CD4-positive, alpha-beta T cell treated with Interleukin-4 for 4 hours (primary cell): ENCODE data around the gene KCNJ12.
"Not testable (repeated sequence)": the region's sequence is repeated elsewhere in the genome, so short reads cannot be mapped to it uniquely, and the experiment has no call there.

ENCODE experiments used
- DNase-seq: peaks from one replicate; pipeline ENCODE4 v3.0.0-alpha.2; 2020

The KCNJ12 gene

GRCh38 chr17:21349358-21350050, 26.7 kb upstream of the KCNJ12 start:
- not testable (repeated sequence) for DNase-seq

GRCh38 chr17:21350495-21350894, 25.7 kb upstream of the KCNJ12 start:
- not testable (repeated sequence) for DNase-seq

- DNase-seq, result no peak
Measured at GRCh38 chr17:21351366-21352065, 24.6 kb upstream of the KCNJ12 start.

DNA sequence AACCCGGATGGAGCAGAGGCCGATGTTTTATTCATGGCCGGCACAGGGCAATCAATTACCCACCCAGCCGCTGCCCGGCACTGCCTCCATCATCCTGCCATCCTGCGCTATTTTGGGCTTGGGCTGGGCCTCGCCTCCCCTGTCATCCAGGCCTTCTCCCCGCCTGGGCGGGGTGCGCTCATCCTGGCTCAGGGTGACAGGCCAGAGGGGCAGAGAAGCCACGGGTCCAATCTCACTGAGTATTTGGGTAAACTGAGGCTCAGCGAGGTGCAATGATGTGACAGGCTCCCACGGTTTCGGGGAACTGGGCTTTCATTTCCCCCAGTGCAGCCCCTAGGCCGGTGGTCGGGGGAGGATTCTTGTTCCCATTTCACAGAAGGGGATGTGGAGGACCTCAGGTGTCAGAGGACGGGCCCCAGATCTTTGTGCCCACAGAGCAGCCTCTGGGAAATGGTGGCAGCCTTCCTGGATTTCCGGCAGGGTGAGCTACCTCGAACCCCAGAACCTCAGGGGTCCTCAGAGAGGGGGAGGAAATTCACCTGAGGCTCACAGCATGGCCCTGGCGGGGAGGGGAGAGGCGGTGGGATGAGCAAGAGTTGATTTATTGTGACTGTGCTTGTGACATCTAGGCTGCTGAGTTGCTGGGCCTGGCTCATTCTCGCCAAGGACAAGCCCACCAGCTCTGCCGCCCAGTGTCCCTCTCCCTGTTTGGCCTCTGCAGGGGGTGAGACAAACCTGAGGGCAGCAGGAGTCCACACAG, 23.8 kb upstream of the KCNJ12 start:
- no peak for DNase-seq

- DNase-seq, result no peak
Measured at GRCh38 chr17:21352981-21353265, 23.2 kb upstream of the KCNJ12 start.

DNA sequence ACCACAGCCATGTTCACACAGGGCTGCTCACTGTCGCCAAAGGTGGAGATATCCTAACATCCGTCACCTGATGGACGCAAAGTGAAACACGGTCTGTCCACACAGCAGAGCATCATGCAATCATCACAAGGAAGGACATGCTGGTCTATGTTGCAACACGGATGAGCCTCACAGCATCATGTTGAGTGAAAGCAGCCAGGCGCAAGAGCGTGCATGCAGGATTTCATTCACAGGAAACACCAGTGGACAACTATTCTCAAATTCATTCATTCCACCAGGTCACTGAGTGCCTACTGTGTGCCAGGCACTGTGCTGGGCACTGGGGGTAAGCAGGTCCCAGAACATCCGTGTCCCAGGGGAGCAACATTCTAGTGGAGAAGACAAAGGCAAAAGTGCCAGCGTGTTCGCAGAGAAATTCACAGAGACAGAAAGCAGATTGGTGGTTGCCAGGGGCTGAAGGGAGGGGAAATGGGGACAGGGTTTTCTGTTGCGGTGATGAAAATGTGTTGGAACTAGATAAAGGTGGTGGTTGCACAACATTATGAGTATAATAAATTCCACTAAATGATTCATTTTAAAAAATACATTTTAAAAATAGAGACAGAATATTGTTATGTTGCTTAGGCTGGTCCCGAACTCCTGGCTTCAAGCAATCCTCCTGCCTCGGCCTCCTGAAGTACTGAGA, 22.7 kb upstream of the KCNJ12 start:
- DNase-seq, result no peak

DNA sequence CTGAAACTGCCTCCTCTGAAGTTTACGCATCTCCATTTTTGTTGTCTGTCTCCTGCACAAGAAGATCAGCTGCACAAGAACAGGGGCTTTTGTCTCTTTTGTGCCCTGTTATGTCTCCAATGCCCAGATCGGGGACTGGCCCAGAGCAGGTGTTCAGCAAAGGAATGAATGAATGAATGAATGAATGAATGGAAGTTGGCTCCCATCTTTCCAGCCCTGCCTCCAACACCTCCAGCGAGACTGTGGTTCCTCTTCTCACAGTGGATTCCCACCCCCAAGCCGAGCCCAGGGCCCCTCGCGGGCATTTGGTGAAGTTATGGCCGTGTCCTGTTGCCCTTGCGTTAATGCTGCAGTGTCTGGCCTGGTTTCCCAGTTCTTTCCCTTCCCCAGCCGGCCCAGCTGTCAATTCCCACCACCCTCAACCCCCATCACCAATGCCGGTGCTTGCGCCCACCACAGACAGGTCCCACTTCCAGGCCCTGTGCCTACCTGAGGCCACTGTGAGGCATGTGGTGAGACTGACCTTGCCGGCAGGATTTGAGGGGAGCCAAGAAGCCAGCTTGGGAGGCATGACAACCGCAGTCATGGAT, 21.3 kb upstream of the KCNJ12 start:
- no peak for DNase-seq

- no peak for DNase-seq
Measured at GRCh38 chr17:21355586-21355985, 20.6 kb upstream of the KCNJ12 start.

DNA sequence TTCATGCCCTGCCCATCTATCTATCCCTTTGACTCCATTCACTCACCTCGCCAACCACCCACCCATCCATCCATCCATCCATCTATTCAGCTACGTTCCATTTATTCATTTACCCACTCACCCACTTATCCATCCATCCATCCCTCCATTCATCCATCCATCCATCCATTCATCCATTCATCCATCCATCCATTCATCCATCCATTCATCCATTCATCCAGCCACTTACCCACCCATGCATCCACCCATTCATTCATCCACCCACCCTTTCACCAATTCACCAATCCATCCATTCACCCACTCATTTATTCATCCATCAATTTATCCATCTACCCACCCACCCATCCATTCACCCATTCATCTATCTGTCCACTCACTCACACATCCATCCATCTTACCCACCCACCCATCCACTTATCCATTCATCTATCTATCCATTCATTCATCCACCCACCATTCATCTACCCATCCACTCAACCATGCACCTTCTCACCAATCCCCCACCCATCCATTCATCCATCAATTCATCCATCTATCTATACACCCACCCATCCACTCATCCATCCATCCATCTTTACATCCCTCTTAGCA, 19.5 kb upstream of the KCNJ12 start:
- no peak for DNase-seq

DNA sequence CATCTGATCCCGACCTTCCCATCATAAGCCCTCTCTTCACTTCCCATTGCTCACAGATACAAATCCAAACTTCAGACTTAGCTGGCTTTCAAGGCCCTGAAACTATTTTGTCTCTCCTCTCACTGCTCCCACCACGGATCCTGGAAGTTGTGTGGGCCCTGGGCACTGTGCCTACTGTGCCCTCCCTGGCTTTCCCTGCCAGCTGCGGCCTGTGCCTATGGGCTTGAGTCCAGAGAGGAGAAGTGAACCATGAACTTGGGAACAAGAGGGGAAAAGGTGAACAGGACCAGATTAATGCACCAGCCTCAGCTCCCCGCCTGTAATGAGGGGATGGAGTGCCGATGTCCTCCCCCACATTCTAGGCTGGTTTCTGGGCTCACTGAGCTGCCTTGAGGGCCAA, 18.9 kb upstream of the KCNJ12 start:
- no peak for DNase-seq

DNA sequence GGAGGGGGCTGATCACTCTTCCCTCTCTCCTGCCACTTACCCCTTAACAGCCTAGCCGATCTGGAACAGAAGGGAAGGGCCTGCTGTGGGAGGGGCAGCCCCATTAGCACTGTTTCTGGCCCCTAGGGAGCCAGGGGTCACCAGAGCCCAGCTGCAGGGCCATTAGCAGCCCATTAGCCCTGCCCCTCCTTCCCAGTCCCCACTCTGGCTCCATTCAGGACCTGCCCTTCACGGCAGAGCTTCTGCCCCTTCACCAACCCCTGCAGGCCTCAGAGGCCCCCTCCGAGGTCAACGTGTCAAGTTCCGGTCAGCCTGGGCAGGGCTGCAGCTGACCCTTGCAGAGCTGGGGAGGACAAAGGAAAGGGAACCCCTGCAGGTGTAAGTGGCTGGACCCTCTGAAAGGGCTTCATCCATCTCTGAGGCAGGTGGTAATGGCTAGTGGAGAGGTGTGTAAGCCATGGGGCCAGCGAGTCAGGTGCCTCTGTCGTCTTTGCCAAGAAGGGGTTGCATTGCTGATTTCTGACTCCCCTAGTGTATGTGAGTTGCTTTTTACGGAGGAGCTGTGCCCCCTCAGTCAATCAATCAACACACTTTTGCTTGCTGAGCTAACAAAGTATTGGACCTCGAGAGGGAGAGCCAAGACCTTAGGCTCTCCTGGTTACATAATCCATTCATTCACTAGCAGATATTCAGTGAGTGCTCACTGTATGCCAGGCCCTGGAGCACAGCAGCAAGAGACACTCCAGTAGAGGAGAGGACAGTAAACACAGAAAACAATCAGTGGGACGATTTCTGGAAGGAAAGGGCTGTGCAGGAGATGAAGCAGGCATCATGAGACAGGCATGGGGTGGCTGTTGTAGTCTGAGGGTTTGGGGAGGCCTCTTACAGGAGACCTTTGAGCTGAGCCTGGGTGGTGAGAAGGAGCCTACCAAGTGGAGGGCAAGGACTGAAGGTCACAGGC, 18.2 kb upstream of the KCNJ12 start:
- DNase-seq, result no peak

GRCh38 chr17:21358682-21359482, 17.3 kb upstream of the KCNJ12 start:
- no peak for DNase-seq

DNA sequence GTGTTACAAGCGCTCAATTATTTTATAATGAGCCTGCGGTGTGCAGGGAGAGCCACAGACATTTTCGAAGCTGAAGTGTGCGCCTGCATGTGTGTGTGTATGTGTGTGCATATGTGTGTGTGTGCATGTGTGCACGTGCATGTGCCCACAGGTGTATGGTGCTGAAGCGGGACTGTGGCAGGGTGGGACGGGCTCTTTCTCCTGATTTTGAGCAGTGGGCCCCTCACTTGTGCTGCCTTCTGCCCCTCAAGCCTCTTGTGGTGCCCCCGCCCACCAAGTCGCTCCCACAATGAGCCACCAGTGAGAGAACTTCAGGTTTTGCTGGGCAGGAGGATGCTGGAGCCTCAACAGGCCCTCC, 16.7 kb upstream of the KCNJ12 start:
- no peak for DNase-seq

GRCh38 chr17:21360048-21360447, 16.1 kb upstream of the KCNJ12 start:
- DNase-seq, result no peak

DNA sequence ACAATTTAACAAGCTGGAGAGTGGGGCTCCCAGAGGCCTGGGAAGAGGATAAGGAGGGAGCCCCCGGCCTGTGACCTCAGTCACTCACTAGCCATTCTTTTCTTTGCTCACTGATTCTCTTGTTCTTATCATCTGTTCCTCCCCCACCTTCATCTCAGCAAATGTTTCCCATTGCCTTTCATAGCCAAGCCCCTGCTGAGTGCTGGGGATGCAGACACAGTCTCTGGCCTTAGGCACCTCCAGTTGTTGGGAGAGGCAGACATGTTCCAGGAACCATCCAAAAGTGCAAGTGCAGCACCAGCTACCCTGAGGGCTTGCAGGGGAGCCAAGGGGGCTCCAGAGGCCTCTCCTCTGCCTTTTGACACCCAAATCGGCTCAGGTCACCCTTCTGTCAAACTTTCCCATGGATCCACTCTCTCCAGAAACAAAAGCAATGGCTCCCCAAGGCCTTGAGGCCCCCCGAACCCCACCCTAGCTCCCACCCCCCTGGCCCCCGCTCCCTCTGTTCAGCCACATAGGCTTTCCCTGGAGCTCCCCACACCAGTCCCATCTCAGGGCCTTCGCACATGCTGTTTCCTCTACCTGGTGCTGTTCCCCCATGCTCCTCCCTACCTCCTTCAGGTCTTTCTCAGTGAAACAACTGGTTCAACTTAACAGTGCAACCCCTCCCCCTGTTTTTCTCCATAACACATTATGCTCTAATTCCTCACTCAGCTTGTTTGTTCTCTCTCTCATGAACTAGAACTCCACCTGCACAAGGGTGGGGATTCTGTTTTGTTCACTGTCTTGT, 14.9 kb upstream of the KCNJ12 start:
- DNase-seq, result no peak

DNA sequence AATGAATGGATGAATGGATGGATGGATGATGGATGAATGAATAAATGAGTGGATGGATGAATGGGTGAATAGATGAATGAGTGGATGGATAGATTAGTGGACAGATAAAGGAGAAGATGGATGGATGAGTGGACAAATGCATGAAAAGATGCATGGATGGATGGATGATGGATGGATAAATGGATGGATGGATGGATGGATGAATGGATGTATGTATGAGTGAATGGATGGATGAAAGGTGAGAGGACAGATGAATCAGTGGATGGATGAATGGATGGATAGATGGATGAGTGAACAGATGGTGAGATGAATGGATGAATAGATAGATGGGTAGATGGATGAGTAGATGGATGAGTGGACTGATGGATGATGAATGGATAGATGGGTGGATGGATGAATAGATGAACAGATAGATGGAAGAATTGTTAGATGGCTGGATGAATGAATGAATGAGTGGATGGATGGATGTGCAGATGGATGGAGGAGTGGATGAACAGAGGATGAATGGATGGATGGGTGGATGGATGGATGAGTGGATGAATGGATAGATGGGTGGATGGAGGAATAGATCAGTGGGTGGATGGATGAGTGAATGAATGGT, 13.7 kb upstream of the KCNJ12 start:
- DNase-seq, result no peak

- no peak for DNase-seq
Measured at GRCh38 chr17:21363776-21364642, 12.1 kb upstream of the KCNJ12 start.

- DNase-seq, result no peak
Measured at GRCh38 chr17:21365016-21365415, 11.1 kb upstream of the KCNJ12 start.
